Measurements from ENCODE around the gene COL4A2.

DNA sequence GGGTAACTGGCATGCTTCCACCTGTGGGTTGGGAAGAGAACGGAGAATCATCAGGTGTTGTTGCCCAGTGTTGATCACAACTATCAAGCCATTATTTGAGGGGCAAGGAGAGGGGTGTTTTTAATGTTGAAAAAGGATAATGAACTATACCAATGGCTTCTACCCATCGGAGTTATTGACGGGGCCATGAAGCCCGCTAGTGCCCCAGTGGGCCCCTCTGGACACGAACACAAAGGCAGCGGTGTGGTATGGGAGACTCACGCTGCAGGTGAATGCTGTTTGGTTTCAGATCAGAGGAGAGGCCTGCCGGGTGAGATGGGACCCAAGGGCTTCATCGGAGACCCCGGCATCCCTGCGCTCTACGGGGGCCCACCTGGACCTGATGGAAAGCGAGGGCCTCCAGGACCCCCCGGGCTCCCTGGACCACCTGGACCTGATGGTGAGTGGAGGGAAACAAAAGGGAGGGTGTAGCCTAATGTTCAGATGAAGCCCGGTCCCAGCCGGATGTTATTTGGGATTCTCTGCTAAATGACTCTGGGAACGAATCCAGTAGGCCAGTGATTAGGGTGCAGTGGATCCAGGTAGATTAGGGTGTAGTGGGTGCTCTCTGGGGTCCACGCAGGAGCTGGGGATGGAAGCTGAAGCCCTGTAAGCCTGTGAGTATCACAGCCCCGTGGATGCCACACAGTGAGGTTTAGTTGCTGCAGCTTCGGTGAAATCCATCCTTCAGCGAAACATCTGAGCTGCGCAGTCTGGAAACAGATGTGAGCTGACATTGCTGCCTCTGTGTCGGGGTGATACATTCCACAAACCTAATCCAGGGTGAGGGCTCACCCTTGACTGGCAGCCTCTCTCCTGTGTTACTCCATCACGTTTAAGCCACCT, 143.2 kb downstream of the COL4A2 start:
- TF ChIP-seq POLR2A (IDR thresholded peaks at IDR 0.05) (no peak), POLR2AphosphoS5 (IDR thresholded peaks at IDR 0.05) (no peak)
- TF ChIP-seq, protein P1, sequence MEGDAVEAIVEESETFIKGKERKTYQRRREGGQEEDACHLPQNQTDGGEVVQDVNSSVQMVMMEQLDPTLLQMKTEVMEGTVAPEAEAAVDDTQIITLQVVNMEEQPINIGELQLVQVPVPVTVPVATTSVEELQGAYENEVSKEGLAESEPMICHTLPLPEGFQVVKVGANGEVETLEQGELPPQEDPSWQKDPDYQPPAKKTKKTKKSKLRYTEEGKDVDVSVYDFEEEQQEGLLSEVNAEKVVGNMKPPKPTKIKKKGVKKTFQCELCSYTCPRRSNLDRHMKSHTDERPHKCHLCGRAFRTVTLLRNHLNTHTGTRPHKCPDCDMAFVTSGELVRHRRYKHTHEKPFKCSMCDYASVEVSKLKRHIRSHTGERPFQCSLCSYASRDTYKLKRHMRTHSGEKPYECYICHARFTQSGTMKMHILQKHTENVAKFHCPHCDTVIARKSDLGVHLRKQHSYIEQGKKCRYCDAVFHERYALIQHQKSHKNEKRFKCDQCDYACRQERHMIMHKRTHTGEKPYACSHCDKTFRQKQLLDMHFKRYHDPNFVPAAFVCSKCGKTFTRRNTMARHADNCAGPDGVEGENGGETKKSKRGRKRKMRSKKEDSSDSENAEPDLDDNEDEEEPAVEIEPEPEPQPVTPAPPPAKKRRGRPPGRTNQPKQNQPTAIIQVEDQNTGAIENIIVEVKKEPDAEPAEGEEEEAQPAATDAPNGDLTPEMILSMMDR (IDR thresholded peaks at IDR 0.05) = no peak
